HEK293 (cell line): ENCODE measurements around the gene DMWD.

Experiments used
- RBAK ChIP-seq: fragments of 450-650 bp; formaldehyde crosslinking; IDR thresholded peaks from 2 replicates; pipeline ENCODE4 v1.5.1; 2016; ENCODE audit warnings: missing biosample characterization, missing genetic modification characterization
- SCRT1 ChIP-seq: fragments of 450-650 bp; formaldehyde crosslinking; IDR thresholded peaks from 2 replicates; pipeline ENCODE4 v1.5.1; 2016; ENCODE audit warnings: missing biosample characterization, missing genetic modification characterization, borderline replicate concordance
- SP2 ChIP-seq: fragments of 450-650 bp; formaldehyde crosslinking; IDR thresholded peaks from 2 replicates; pipeline ENCODE4 v1.5.1; 2016; ENCODE audit warnings: missing biosample characterization, missing genetic modification characterization
- YY1 ChIP-seq: fragments of 450-650 bp; formaldehyde crosslinking; IDR thresholded peaks from 2 replicates; pipeline ENCODE4 v1.5.1; 2018; ENCODE audit warnings: missing biosample characterization, missing genetic modification characterization
- ZNF133 ChIP-seq: fragments of 450-650 bp; formaldehyde crosslinking; IDR thresholded peaks from 2 replicates; pipeline ENCODE4 v1.5.1; 2016; ENCODE audit warnings: missing biosample characterization, missing genetic modification characterization
- ZNF138 ChIP-seq: fragments of 450-650 bp; formaldehyde crosslinking; IDR thresholded peaks from 2 replicates; pipeline ENCODE4 v1.5.1; 2016; ENCODE audit warnings: missing biosample characterization, missing genetic modification characterization, borderline replicate concordance
- ZNF157 ChIP-seq: fragments of 450-650 bp; formaldehyde crosslinking; IDR thresholded peaks from 2 replicates; pipeline ENCODE4 v1.5.1; 2016; ENCODE audit warnings: missing biosample characterization, missing genetic modification characterization
- ZNF776 ChIP-seq: fragments of 450-650 bp; formaldehyde crosslinking; IDR thresholded peaks from 2 replicates; pipeline ENCODE4 v1.5.0; 2017; ENCODE audit warnings: missing biosample characterization, missing genetic modification characterization, borderline replicate concordance
- ZNF791 ChIP-seq: fragments of 450-650 bp; formaldehyde crosslinking; IDR thresholded peaks from 2 replicates; pipeline ENCODE4 v1.5.1; 2016; ENCODE audit warnings: missing biosample characterization, missing genetic modification characterization
- TF ChIP-seq, protein P1 (sequence below): fragments of 450-650 bp; formaldehyde crosslinking; IDR thresholded peaks from 2 replicates; pipeline ENCODE4 v1.5.1; 2016; ENCODE audit warnings: missing biosample characterization, missing genetic modification characterization
- TF ChIP-seq, protein P2 (sequence below): fragments of 450-650 bp; formaldehyde crosslinking; IDR thresholded peaks from 2 replicates; pipeline ENCODE4 v1.5.1; 2016; ENCODE audit warnings: missing biosample characterization, missing genetic modification characterization
- TF ChIP-seq, protein P3 (sequence below): fragments of 450-650 bp; formaldehyde crosslinking; IDR thresholded peaks from 2 replicates; pipeline ENCODE4 v1.5.1; 2016; ENCODE audit warnings: missing biosample characterization, missing genetic modification characterization

DNA sequence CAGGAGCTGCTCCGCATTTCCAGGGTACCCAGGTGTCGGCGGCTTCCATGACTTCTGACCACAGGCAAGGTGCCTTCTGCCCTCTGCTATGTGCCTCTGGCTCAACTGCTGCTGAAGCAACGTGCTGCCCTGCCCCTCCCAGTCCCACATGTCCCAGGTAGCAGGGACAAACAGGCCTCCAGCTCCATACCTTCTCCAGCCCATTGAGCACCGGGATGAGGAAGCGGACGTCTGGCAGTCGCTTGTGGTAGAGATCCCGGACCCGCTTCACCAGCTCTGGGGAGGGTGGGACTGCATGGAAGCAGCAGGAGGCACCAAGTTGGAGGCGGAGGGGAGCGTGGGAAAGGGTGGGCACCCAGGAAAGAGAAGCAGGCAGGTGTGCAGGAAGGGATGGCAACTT, 30.5 kb upstream of the DMWD start:
- TF ChIP-seq, protein P1, sequence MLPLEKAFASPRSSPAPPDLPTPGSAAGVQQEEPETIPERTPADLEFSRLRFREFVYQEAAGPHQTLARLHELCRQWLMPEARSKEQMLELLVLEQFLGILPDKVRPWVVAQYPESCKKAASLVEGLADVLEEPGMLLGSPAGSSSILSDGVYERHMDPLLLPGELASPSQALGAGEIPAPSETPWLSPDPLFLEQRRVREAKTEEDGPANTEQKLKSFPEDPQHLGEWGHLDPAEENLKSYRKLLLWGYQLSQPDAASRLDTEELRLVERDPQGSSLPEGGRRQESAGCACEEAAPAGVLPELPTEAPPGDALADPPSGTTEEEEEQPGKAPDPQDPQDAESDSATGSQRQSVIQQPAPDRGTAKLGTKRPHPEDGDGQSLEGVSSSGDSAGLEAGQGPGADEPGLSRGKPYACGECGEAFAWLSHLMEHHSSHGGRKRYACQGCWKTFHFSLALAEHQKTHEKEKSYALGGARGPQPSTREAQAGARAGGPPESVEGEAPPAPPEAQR (tag by site-specific recombination): no peak
- TF ChIP-seq ZNF776 (tag by site-specific recombination) (no peak), ZNF157 (tag by site-specific recombination) (no peak), RBAK (tag by site-specific recombination) (no peak), ZNF133 (tag by site-specific recombination) (no peak), SP2 (tag by site-specific recombination) (no peak), YY1 (no peak), ZNF791 (tag by site-specific recombination) (no peak), ZNF138 (tag by site-specific recombination) (no peak), SCRT1 (no peak)
- TF ChIP-seq, protein P2, sequence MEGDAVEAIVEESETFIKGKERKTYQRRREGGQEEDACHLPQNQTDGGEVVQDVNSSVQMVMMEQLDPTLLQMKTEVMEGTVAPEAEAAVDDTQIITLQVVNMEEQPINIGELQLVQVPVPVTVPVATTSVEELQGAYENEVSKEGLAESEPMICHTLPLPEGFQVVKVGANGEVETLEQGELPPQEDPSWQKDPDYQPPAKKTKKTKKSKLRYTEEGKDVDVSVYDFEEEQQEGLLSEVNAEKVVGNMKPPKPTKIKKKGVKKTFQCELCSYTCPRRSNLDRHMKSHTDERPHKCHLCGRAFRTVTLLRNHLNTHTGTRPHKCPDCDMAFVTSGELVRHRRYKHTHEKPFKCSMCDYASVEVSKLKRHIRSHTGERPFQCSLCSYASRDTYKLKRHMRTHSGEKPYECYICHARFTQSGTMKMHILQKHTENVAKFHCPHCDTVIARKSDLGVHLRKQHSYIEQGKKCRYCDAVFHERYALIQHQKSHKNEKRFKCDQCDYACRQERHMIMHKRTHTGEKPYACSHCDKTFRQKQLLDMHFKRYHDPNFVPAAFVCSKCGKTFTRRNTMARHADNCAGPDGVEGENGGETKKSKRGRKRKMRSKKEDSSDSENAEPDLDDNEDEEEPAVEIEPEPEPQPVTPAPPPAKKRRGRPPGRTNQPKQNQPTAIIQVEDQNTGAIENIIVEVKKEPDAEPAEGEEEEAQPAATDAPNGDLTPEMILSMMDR (tag by site-specific recombination): no peak
- TF ChIP-seq, protein P3, sequence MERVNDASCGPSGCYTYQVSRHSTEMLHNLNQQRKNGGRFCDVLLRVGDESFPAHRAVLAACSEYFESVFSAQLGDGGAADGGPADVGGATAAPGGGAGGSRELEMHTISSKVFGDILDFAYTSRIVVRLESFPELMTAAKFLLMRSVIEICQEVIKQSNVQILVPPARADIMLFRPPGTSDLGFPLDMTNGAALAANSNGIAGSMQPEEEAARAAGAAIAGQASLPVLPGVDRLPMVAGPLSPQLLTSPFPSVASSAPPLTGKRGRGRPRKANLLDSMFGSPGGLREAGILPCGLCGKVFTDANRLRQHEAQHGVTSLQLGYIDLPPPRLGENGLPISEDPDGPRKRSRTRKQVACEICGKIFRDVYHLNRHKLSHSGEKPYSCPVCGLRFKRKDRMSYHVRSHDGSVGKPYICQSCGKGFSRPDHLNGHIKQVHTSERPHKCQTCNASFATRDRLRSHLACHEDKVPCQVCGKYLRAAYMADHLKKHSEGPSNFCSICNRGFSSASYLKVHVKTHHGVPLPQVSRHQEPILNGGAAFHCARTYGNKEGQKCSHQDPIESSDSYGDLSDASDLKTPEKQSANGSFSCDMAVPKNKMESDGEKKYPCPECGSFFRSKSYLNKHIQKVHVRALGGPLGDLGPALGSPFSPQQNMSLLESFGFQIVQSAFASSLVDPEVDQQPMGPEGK (tag by site-specific recombination): no peak
